H1 (cell line): ENCODE measurements around the gene TTBK1. TPM values are rescaled to one million over a fixed set of nuclear protein-coding genes. Genes with fewer than 3 reads are reported as not detected.
A peak's percentile ranks its signal among the peaks of the same experiment; 100 is the strongest.

ENCODE experiments used
- CTCF ChIA-PET: fragments of 300-600 bp; sonication (Branson Sonifier 250); formaldehyde crosslinking; loops from one replicate; lab custom pipeline; 2021; ENCODE audit not compliant: partially characterized antibody; lab: Charles Lee
- POLR2A ChIA-PET: fragments of 300-600 bp; sonication (Branson Sonifier 250); formaldehyde crosslinking; loops from one replicate; lab custom pipeline; 2021; ENCODE audit warnings: inconsistent platforms; ENCODE audit not compliant: partially characterized antibody; lab: Charles Lee
- DNase-seq, 2 experiments: peaks; one replicate each; pipeline versions ENCODE4 v3.0.0 to v3.0.0-alpha.2; 2010 to 2022; ENCODE audit warnings: low spot score in 2 of 2, low read depth in 1 of 2, mixed read lengths in 1 of 2
- FAIRE-seq: peaks from 2 replicates; lab custom pipeline; 2011; peaks lifted over from hg19 to GRCh38; lab: Jason Lieb, UNC
- H2AFZ ChIP-seq: 2 replicates; pipeline ENCODE4 v1.8.1; 2012; ENCODE audit warnings: low read length, inconsistent platforms
- H2AK5ac ChIP-seq: 2 replicates; pipeline ENCODE4 v1.6.1; 2013; ENCODE audit warnings: low read depth, low read length
- H2BK120ac ChIP-seq: replicated peaks from 2 replicates; pipeline ENCODE3; 2013; ENCODE audit warnings: low read depth, low read length, inconsistent platforms
- H2BK12ac ChIP-seq: 2 replicates; pipeline ENCODE4 v1.6.1; 2013; ENCODE audit warnings: low read depth, low read length
- H2BK15ac ChIP-seq: 2 replicates; pipeline ENCODE4 v1.6.1; 2013; ENCODE audit warnings: low read length
- H2BK20ac ChIP-seq: 2 replicates; pipeline ENCODE4 v1.6.1; 2013; ENCODE audit warnings: low read length
- H2BK5ac ChIP-seq: 2 replicates; pipeline ENCODE4 v1.6.1; 2013; ENCODE audit warnings: low read depth, low read length
- H3K14ac ChIP-seq: 2 replicates; pipeline ENCODE4 v1.6.1; 2013; ENCODE audit warnings: inconsistent platforms; ENCODE audit not compliant: insufficient read length
- H3K18ac ChIP-seq: 2 replicates; pipeline ENCODE4 v1.6.1; 2013; ENCODE audit warnings: low read length; ENCODE audit errors: extremely low read depth
- H3K23ac ChIP-seq: 2 replicates; pipeline ENCODE4 v1.6.1; 2013; ENCODE audit warnings: inconsistent platforms; ENCODE audit not compliant: insufficient read length
- H3K23me2 ChIP-seq: 2 replicates; pipeline ENCODE4 v1.6.1; 2013; ENCODE audit warnings: low read depth, low read length
- H3K27ac ChIP-seq: 2 replicates; pipeline ENCODE4 v1.6.1; 2011; ENCODE audit warnings: low read depth, low read length, inconsistent platforms
- H3K27me3 ChIP-seq, 4 experiments: replicated peaks in 1 of 4; 1 replicate in 1 of 4; 2 replicates in 3 of 4; pipeline versions ENCODE4 v1.6.1 to v1.8.1; 2011 to 2013; ENCODE audit warnings: low read length in 3 of 4, mild to moderate bottlenecking in 3 of 4, inconsistent platforms in 2 of 4, mixed read lengths in 2 of 4, moderate library complexity in 1 of 4; ENCODE audit not compliant: control insufficient read depth in 3 of 4, insufficient read depth in 3 of 4; ENCODE audit errors: extremely low read depth in 1 of 4
- H3K36me3 ChIP-seq, 4 experiments: 2 replicates each; pipeline versions ENCODE4 v1.6.1 to v1.8.1; 2011 to 2013; ENCODE audit warnings: mild to moderate bottlenecking in 4 of 4, low read length in 3 of 4, moderate library complexity in 2 of 4, control low read depth in 1 of 4, inconsistent platforms in 1 of 4; ENCODE audit not compliant: insufficient read depth in 4 of 4, control insufficient read depth in 2 of 4
- H3K4ac ChIP-seq: replicated peaks from 2 replicates; pipeline ENCODE3; 2013; ENCODE audit warnings: low read length, low read depth, mixed read lengths, inconsistent platforms; ENCODE audit not compliant: insufficient read length
- H3K4me1 ChIP-seq, 4 experiments: replicated peaks in 1 of 4; 1 replicate in 1 of 4; 2 replicates in 3 of 4; pipeline versions ENCODE4 v1.6.1 to v1.8.1; 2011 to 2013; ENCODE audit warnings: low read length in 3 of 4, inconsistent platforms in 2 of 4, mixed read lengths in 1 of 4; ENCODE audit not compliant: insufficient read depth in 4 of 4, control insufficient read depth in 3 of 4
- H3K4me2 ChIP-seq, 2 experiments: 2 replicates each; pipeline versions ENCODE4 v1.6.1 to v1.8.1; 2011 to 2013; ENCODE audit warnings: low read depth in 2 of 2, low read length in 2 of 2, control low read depth in 1 of 2, inconsistent platforms in 1 of 2, mild to moderate bottlenecking in 1 of 2; ENCODE audit not compliant: insufficient read depth in 1 of 2
- H3K4me3 ChIP-seq, 4 experiments: fragments of 200-600, 300-600 bp in 1 of 4; sonication (generic), shearing (Covaris generic), sonication (Bioruptor Twin) in 1 of 4; 2 replicates each; pipeline versions ENCODE4 v1.5.1 to v1.8.1; 2011 to 2016; ENCODE audit warnings: low read length in 4 of 4, low read depth in 3 of 4, control low read depth in 2 of 4, inconsistent platforms in 2 of 4, mild to moderate bottlenecking in 2 of 4, mixed read lengths in 1 of 4, moderate library complexity in 1 of 4; ENCODE audit not compliant: insufficient read depth in 2 of 4; ENCODE audit errors: extremely low read depth in 1 of 4
- H3K56ac ChIP-seq: replicated peaks from 2 replicates; pipeline ENCODE3; 2013; ENCODE audit warnings: low read depth, mild to moderate bottlenecking, mixed read lengths, low read length, inconsistent platforms; ENCODE audit not compliant: insufficient read length
- H3K79me1 ChIP-seq: 2 replicates; pipeline ENCODE4 v1.6.1; 2013; ENCODE audit warnings: low read depth, low read length, control low read depth
- H3K79me2 ChIP-seq, 2 experiments: 2 replicates each; pipeline versions ENCODE4 v1.6.1 to v1.8.1; 2012 to 2013; ENCODE audit warnings: low read length in 2 of 2, mild to moderate bottlenecking in 2 of 2, inconsistent platforms in 1 of 2; ENCODE audit not compliant: insufficient read depth in 2 of 2, control insufficient read depth in 1 of 2
- H3K9ac ChIP-seq, 4 experiments: replicated peaks in 1 of 4; 1 replicate in 1 of 4; 2 replicates in 3 of 4; pipeline versions ENCODE4 v1.6.1 to v1.8.1; 2011 to 2013; ENCODE audit warnings: low read depth in 3 of 4, low read length in 3 of 4, control low read depth in 2 of 4, mild to moderate bottlenecking in 2 of 4, moderate library complexity in 2 of 4, inconsistent platforms in 1 of 4; ENCODE audit errors: extremely low read depth in 1 of 4
- H3K9me3 ChIP-seq, 2 experiments: 2 replicates each; pipeline versions ENCODE4 v1.6.1 to v1.8.1; 2012 to 2013; ENCODE audit warnings: mild to moderate bottlenecking in 2 of 2, moderate library complexity in 2 of 2, control low read depth in 1 of 2, inconsistent platforms in 1 of 2, low read depth in 1 of 2, low read length in 1 of 2, mixed read lengths in 1 of 2; ENCODE audit not compliant: insufficient read depth in 2 of 2
- H4K20me1 ChIP-seq, 2 experiments: replicated peaks in 1 of 2; 2 replicates each; pipeline versions ENCODE3 to v1.8.1; 2011 to 2013; ENCODE audit warnings: inconsistent platforms in 2 of 2, low read length in 2 of 2, mild to moderate bottlenecking in 1 of 2; ENCODE audit not compliant: insufficient read depth in 2 of 2, control insufficient read depth in 1 of 2
- H4K5ac ChIP-seq: 2 replicates; pipeline ENCODE4 v1.6.1; 2013; ENCODE audit warnings: low read length, low read depth, mixed read lengths, inconsistent platforms; ENCODE audit not compliant: insufficient read length
- H4K8ac ChIP-seq: 2 replicates; pipeline ENCODE4 v1.8.0; 2013; ENCODE audit warnings: mild to moderate bottlenecking, moderate library complexity, low read length, inconsistent platforms; ENCODE audit not compliant: insufficient read depth; ENCODE audit errors: extremely low read depth
- H4K91ac ChIP-seq: replicated peaks from 2 replicates; pipeline ENCODE3; 2013; ENCODE audit warnings: low read length, mixed read lengths, inconsistent platforms; ENCODE audit not compliant: insufficient read length
- CTCF ChIP-seq, 3 experiments: IDR thresholded peaks; 1 replicate in 2 of 3; 2 replicates in 1 of 3; pipeline versions ENCODE4 v1.5.1 to v1.6.1; 2011; ENCODE audit warnings: low read length in 3 of 3, mild to moderate bottlenecking in 3 of 3, inconsistent platforms in 2 of 3, low read depth in 1 of 3, moderate library complexity in 1 of 3; ENCODE audit not compliant: insufficient read depth in 1 of 3; ENCODE audit errors: control extremely low read depth in 1 of 3
- FOSL1 ChIP-seq: IDR thresholded peaks from 2 replicates; pipeline ENCODE4 v1.6.1; 2011; ENCODE audit warnings: mild to moderate bottlenecking, low read depth, low read length, moderate library complexity; ENCODE audit not compliant: insufficient read depth
- RAD21 ChIP-seq, 2 experiments: IDR thresholded peaks in 1 of 2; conservative IDR thresholded peaks in 1 of 2; 2 replicates each; pipeline ENCODE4 v1.6.1; 2011; ENCODE audit warnings: low read depth in 2 of 2, low read length in 2 of 2, improper control_type of control experiment in 1 of 2, inconsistent platforms in 1 of 2, mild to moderate bottlenecking in 1 of 2, moderate library complexity in 1 of 2
- TEAD4 ChIP-seq: IDR thresholded peaks from 2 replicates; pipeline ENCODE4 v1.6.1; 2012; ENCODE audit warnings: low read depth, low read length, inconsistent platforms, mixed read lengths
- WGBS, 2 experiments: shearing (Covaris generic) in 1 of 2; methylation state at CpG; one replicate each; pipeline versions ENCODE4 v1.1.6 to v1.1.7; 2013 to 2015; ENCODE audit warnings: low lambda C conversion rate in 2 of 2, mixed read lengths in 2 of 2, inconsistent platforms in 1 of 2, low coverage in 1 of 2, missing lambda C conversion rate in 1 of 2; ENCODE audit not compliant: insufficient replicate concordance in 2 of 2, insufficient coverage in 1 of 2, insufficient read length in 1 of 2; ENCODE audit errors: extremely low coverage in 1 of 2, missing lambda C conversion rate in 1 of 2; 5-methylcytosine and 5-hydroxymethylcytosine counted together
- polyA plus RNA-seq, 7 experiments: library from polyadenylated mRNA; depleted of rRNA in 3 of 7; stranded (reverse) in 5 of 7; unstranded in 2 of 7; fragments of >200 nt in 5 of 7; fragments of 200-250 nt in 2 of 7; gene quantifications; 1 replicate in 5 of 7; 2 replicates in 1 of 7; 4 replicates in 1 of 7; pipeline versions ENCODE4 v1.2.1 to v1.2.3, GENCODE V29; 2011 to 2013; ENCODE audit warnings: missing spikeins in 2 of 7, mixed read lengths in 2 of 7
- total RNA-seq: library from RNA; stranded (reverse); fragmentation: NEBNext Ultra II Directional; extraction: Animal tissue kit (Norgen Biotek cat#: 25700); gene quantifications from 2 replicates; pipeline ENCODE4 v1.2.1, GENCODE V29; 2021

The TTBK1 gene
- total and polyA plus RNA-seq, 2 of the 8 experiments (the other 6 are each of a cell fraction or from before 2014, with no cell fraction given), result 0.53 to 1.6 TPM

- Histone ChIP-seq H2BK20ac (no peak overlapping the region), H3K14ac (no peak overlapping the region), H2BK12ac (no peak overlapping the region), H3K4me2 (no peak overlapping the region), H2BK5ac (no peak overlapping the region), H2AFZ (no peak overlapping the region), H2AK5ac (no peak overlapping the region), H4K5ac (no peak overlapping the region), H3K4me1 (no peaks in the 10 kb centered on the region; a peak in 1 of 7 replicates), H2BK15ac (no peak overlapping the region), H3K56ac (no peak overlapping the region), H3K4ac (no peak overlapping the region), H3K23me2 (no peaks in the 10 kb centered on the region), H3K9ac (no peak overlapping the region), H3K18ac (no peak overlapping the region), H3K36me3 (peaks cover 0 to 13% (median 4%) of the 10 kb centered on the region in 4 experiments; a peak in 5 of 8 replicates), H4K8ac (no peak overlapping the region), H3K27ac (no peak overlapping the region), H3K4me3 (no peak overlapping the region), H2BK120ac (no peak overlapping the region), H3K9me3 (peaks cover 0 to 3% of the 10 kb centered on the region in 2 experiments; a peak in 1 of 4 replicates), H3K23ac (no peak overlapping the region), H3K79me1 (no peaks in the 10 kb centered on the region), H3K79me2 (no peaks in the 10 kb centered on the region), H3K27me3 (no peaks in the 10 kb centered on the region), H4K91ac (no peak overlapping the region), H4K20me1 (no peaks in the 10 kb centered on the region)
- peak in 2 of 3 experiments; percentile 68 to 74; a peak in 3 of 4 replicates for TF ChIP-seq CTCF (IDR thresholded peaks at IDR 0.05; ENCODE audit: control extremely low read depth in 1 of 3, insufficient read depth in 1 of 3, low read depth in 1 of 3, low read length in 3 of 3)
- peak; percentile 70 to 76 for TF ChIP-seq RAD21 (IDR thresholded peaks at IDR 0.05 in 1 of 2, conservative IDR thresholded peaks at IDR 0.05 in 1 of 2; ENCODE audit: low read depth in 2 of 2, low read length in 2 of 2)
- 0 out of 2 replicates have a peak, but pooled peaks have one; percentile 28 for TF ChIP-seq TEAD4
- no peak for TF ChIP-seq FOSL1
- ChIA-PET POLR2A (no interaction called here), CTCF (interaction anchor here (0.6 to 5.4 kb wide), 38 partner anchors 9 to 480 kb away, joined by 3 to 78 read pairs (median 4); partner anchors contain the start of genes CRIP3, CUL9 and DNPH1)
- DNase-seq (peak in 1 of 2 experiments; percentile 21), FAIRE-seq (peak; percentile 96)
- WGBS, 2 experiments, result 62% methylated on average over 2 of the region's 2 CpGs; no CpG with 5 or more reads in 1 of the 2 experiments
Observed at GRCh38 chr6:43334466-43335095, 91.3 kb downstream of the TTBK1 start.
